ENCODE measurements around the gene ADD2. TPM values are rescaled to one million over a fixed set of nuclear protein-coding genes. Genes with fewer than 3 reads are reported as not detected.

ADD2 gene
- total RNA-seq, 1 donor from 2014 or later, result 45.3 TPM

DNA sequence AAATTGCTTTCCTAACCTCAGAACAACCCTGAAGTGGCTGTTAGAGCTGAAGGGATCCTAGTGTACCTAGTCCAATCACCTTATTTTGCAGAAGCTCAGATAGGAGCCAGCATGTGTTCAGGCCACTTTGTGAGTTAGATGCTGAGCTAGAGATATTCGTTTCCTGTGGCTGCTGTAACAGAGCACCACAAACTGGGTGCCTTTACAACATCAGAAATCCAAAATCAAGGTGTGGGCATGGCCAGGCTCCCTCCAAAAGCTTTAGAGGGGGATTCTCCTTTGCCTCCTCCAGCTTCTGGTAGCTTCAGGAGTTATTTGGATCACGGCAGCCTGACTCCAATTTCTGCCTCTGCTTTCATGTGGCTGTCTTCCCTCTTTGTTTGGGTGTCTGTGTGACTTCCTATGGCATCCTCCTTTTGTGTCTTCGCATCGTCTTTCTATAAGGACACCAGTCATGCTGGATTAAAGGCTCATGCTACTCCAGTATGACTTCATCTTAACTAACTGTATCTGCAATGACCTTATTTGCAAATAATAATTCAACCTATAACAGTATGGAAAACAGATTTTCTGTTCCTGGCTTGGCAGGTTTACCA, 128.1 kb downstream of the ADD2 start:
- Histone ChIP-seq H4K20me1 (ENCODE audit: low read depth) (no peaks in the 10 kb centered on the region), H3K4me1 (no peaks in the 10 kb centered on the region), H3K79me2 (ENCODE audit: low read depth) (no peaks in the 10 kb centered on the region), H3K36me3 (no peaks in the 10 kb centered on the region), H2AFZ (replicated peaks) (no peak overlapping the region), H3K9me3 (ENCODE audit: low read depth) (no peaks in the 10 kb centered on the region), H3K4me3 (no peak overlapping the region), H3K27ac (no peak overlapping the region), H3K4me2 (no peak overlapping the region), H3K27me3 (no peaks in the 10 kb centered on the region), H3K9ac (no peak overlapping the region), H3F3A (ENCODE audit: low read depth) (no peaks in the 10 kb centered on the region)
- Mint-ChIP-seq H3K27me3 (ENCODE audit: insufficient read depth, low read depth) (peaks cover 10% of the 10 kb centered on the region), H3K4me1 (no peaks in the 10 kb centered on the region), H3K27ac (no peak overlapping the region), H3K36me3 (no peaks in the 10 kb centered on the region), H3K9me3 (no peaks in the 10 kb centered on the region), H3K4me3 (no peak overlapping the region)
- no peak for TF ChIP-seq EZH2phosphoT487 (IDR thresholded peaks at IDR 0.05)
- no peak for TF ChIP-seq EZH2 (IDR thresholded peaks at IDR 0.05)
- TF ChIP-seq, protein P1, sequence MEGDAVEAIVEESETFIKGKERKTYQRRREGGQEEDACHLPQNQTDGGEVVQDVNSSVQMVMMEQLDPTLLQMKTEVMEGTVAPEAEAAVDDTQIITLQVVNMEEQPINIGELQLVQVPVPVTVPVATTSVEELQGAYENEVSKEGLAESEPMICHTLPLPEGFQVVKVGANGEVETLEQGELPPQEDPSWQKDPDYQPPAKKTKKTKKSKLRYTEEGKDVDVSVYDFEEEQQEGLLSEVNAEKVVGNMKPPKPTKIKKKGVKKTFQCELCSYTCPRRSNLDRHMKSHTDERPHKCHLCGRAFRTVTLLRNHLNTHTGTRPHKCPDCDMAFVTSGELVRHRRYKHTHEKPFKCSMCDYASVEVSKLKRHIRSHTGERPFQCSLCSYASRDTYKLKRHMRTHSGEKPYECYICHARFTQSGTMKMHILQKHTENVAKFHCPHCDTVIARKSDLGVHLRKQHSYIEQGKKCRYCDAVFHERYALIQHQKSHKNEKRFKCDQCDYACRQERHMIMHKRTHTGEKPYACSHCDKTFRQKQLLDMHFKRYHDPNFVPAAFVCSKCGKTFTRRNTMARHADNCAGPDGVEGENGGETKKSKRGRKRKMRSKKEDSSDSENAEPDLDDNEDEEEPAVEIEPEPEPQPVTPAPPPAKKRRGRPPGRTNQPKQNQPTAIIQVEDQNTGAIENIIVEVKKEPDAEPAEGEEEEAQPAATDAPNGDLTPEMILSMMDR (IDR thresholded peaks at IDR 0.05), result no peak
- DNase-seq (ENCODE audit: low spot score), result no peak

DNA sequence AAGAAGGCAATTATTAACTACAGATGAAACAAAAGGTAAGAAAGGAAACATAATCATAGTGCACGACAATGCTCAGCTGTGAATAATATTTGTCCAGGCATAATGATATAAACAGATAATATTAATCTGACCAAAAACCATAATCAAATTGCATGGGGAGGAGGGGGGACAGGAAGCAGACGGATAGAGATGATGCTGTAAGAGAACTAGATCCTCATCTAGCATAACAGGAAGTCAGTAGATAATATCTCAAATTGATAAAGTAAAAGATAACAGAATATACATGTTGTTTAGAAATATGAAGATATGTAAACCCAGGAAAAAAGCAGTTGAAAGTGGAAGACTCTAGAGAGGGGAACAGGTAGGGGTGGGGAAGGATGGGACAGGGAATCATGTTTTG, 129.4 kb downstream of the ADD2 start:
- TF ChIP-seq EZH2 (IDR thresholded peaks at IDR 0.05), result no peak
- TF ChIP-seq, protein P1 (IDR thresholded peaks at IDR 0.05), result no peak
- TF ChIP-seq EZH2phosphoT487 (IDR thresholded peaks at IDR 0.05), result no peak
- Mint-ChIP-seq H3K4me1 (no peaks in the 10 kb centered on the region), H3K4me3 (no peak overlapping the region), H3K27ac (no peak overlapping the region), H3K27me3 (ENCODE audit: insufficient read depth, low read depth) (peaks cover 10% of the 10 kb centered on the region), H3K9me3 (peaks cover 3% of the 10 kb centered on the region), H3K36me3 (no peaks in the 10 kb centered on the region)
- no peak overlapping the region for H2AFZ ChIP-seq (replicated peaks)
- no peak for DNase-seq (ENCODE audit: low spot score)
- H3K27ac ChIP-seq, result no peak overlapping the region
- H4K20me1 ChIP-seq (ENCODE audit: low read depth), result no peaks in the 10 kb centered on the region
- H3K9ac ChIP-seq, result no peak overlapping the region
- no peaks in the 10 kb centered on the region for H3K4me1 ChIP-seq
- no peaks in the 10 kb centered on the region for H3K9me3 ChIP-seq (ENCODE audit: low read depth)
- H3F3A ChIP-seq (ENCODE audit: low read depth), result no peaks in the 10 kb centered on the region
- H3K79me2 ChIP-seq (ENCODE audit: low read depth), result no peaks in the 10 kb centered on the region
- no peaks in the 10 kb centered on the region for H3K27me3 ChIP-seq
- H3K4me2 ChIP-seq, result no peak overlapping the region
- H3K36me3 ChIP-seq, result no peaks in the 10 kb centered on the region
- H3K4me3 ChIP-seq, result no peak overlapping the region

DNA sequence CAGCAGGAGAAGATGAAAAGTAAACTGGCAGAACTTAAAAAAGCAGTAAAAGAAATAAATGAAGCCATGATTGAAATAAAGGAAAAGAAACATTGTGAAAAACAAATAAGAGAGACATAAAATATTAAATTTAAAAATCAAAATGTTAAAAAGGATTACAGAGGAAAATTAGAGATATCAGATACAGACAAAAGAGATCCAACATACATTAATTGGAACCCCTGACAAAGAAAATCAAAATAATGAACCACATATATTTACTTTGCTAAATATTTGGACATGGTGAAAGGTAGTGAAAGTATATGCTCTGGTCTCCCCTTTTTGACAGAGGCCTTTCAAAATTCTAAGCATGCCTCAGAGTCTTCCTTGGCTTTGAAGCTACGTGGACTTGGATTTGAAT, 134.5 kb downstream of the ADD2 start:
- Histone ChIP-seq H3K36me3 (no peaks in the 10 kb centered on the region), H3K4me3 (no peak overlapping the region), H3K9ac (no peak overlapping the region), H3K79me2 (ENCODE audit: low read depth) (no peaks in the 10 kb centered on the region), H3K27me3 (peaks cover 17% of the 10 kb centered on the region), H2AFZ (replicated peaks) (no peak overlapping the region), H3F3A (ENCODE audit: low read depth) (no peaks in the 10 kb centered on the region), H4K20me1 (ENCODE audit: low read depth) (no peaks in the 10 kb centered on the region), H3K27ac (no peak overlapping the region), H3K4me2 (no peak overlapping the region), H3K4me1 (no peaks in the 10 kb centered on the region), H3K9me3 (ENCODE audit: low read depth) (no peaks in the 10 kb centered on the region)
- no peak for DNase-seq (ENCODE audit: low spot score)
- Mint-ChIP-seq H3K27ac (no peak overlapping the region), H3K9me3 (peaks cover 3% of the 10 kb centered on the region), H3K4me1 (no peaks in the 10 kb centered on the region), H3K4me3 (no peak overlapping the region), H3K36me3 (no peaks in the 10 kb centered on the region), H3K27me3 (ENCODE audit: insufficient read depth, low read depth) (peaks cover 7% of the 10 kb centered on the region)
- TF ChIP-seq, protein P1 (IDR thresholded peaks at IDR 0.05), result no peak
- no peak for TF ChIP-seq EZH2phosphoT487 (IDR thresholded peaks at IDR 0.05)
- TF ChIP-seq EZH2 (IDR thresholded peaks at IDR 0.05), result no peak

All from neural progenitor cell (in vitro differentiated cells).